GM23338 (cell line): ENCODE data around the gene GJE1. TPM values are rescaled to one million over a fixed set of nuclear protein-coding genes. Genes with fewer than 3 reads are reported as not detected.

ENCODE experiments used
- ATAC-seq: fragments of 200-7000 bp; cut with Tn5 transposase; 3 replicates; pipeline ENCODE4 v1.9.1; 2020
- DNase-seq: peaks from one replicate; pipeline ENCODE4 v3.0.0-alpha.2; 2015; ENCODE audit warnings: low spot score
- H2AFZ ChIP-seq: fragments of 200-600 bp; sonication (generic); 2 replicates; pipeline ENCODE4 v1.8.0; 2016; ENCODE audit warnings: antibody characterized with exemption, mild to moderate bottlenecking, moderate library complexity
- H3F3A ChIP-seq: fragments of 200-600 bp; sonication (generic); replicated peaks from 2 replicates; pipeline ENCODE4 v1.8.0; 2017; ENCODE audit warnings: antibody characterized with exemption, mixed run types, low read depth
- H3K27ac ChIP-seq: fragments of 200-600 bp; sonication (generic); 2 replicates; pipeline ENCODE4 v1.6.1; 2016; ENCODE audit warnings: low read depth
- H3K27me3 ChIP-seq: fragments of 200-600 bp; sonication (generic); 2 replicates; pipeline ENCODE4 v1.8.0; 2016; ENCODE audit warnings: mild to moderate bottlenecking, mixed run types, moderate library complexity; ENCODE audit not compliant: insufficient read depth
- H3K36me3 ChIP-seq: fragments of 200-600 bp; sonication (generic); 2 replicates; pipeline ENCODE4 v1.8.0; 2016; ENCODE audit warnings: mild to moderate bottlenecking; ENCODE audit not compliant: insufficient read depth
- H3K4me1 ChIP-seq: fragments of 200-600 bp; sonication (generic); 2 replicates; pipeline ENCODE4 v1.8.0; 2016; ENCODE audit warnings: mild to moderate bottlenecking, moderate library complexity; ENCODE audit not compliant: insufficient read depth
- H3K4me2 ChIP-seq: fragments of 200-600 bp; sonication (generic); 2 replicates; pipeline ENCODE4 v1.7.1; 2017; ENCODE audit warnings: mixed run types
- H3K4me3 ChIP-seq: fragments of 200-600 bp; sonication (generic); 2 replicates; pipeline ENCODE4 v1.6.1; 2016; ENCODE audit warnings: mixed run types
- H3K79me2 ChIP-seq: fragments of 200-600 bp; sonication (generic); replicated peaks from 2 replicates; pipeline ENCODE4 v1.8.0; 2017; ENCODE audit warnings: mild to moderate bottlenecking; ENCODE audit not compliant: insufficient read depth
- H3K9me2 ChIP-seq: fragments of 200-600 bp; sonication (generic); 2 replicates; pipeline ENCODE4 v1.8.0; 2017; ENCODE audit not compliant: insufficient read depth
- H4K20me1 ChIP-seq: fragments of 200-600 bp; sonication (generic); replicated peaks from 2 replicates; pipeline ENCODE4 v1.8.0; 2017; ENCODE audit warnings: mild to moderate bottlenecking; ENCODE audit not compliant: insufficient read depth
- H3K27ac Mint-ChIP-seq: 2 replicates; pipeline ENCODE4 v1.8.0; 2020; ENCODE audit warnings: inconsistent platforms, mild to moderate bottlenecking, moderate library complexity, mixed read lengths
- H3K27me3 Mint-ChIP-seq: 3 replicates; pipeline ENCODE4 v1.8.0; 2022; ENCODE audit warnings: low read depth, mild to moderate bottlenecking, moderate library complexity, mixed read lengths, inconsistent platforms; ENCODE audit not compliant: insufficient read depth, poor library complexity
- H3K36me3 Mint-ChIP-seq: 3 replicates; pipeline ENCODE4 v1.8.0; 2021; ENCODE audit warnings: low read depth, mild to moderate bottlenecking, inconsistent platforms, moderate library complexity, mixed read lengths
- H3K4me1 Mint-ChIP-seq: 3 replicates; pipeline ENCODE4 v1.8.0; 2020; ENCODE audit warnings: mild to moderate bottlenecking, inconsistent platforms, mixed read lengths
- H3K4me3 Mint-ChIP-seq: 3 replicates; pipeline ENCODE4 v1.8.0; 2021; ENCODE audit warnings: moderate library complexity, mild to moderate bottlenecking, inconsistent platforms, mixed read lengths
- H3K9me3 Mint-ChIP-seq: 3 replicates; pipeline ENCODE4 v1.8.0; 2020; ENCODE audit warnings: moderate library complexity, mild to moderate bottlenecking, inconsistent platforms, mixed read lengths
- CTCF ChIP-seq, 2 experiments: fragments of 200-600 bp in 1 of 2; sonication (generic) in 1 of 2; conservative IDR thresholded peaks; 2 replicates each; pipeline versions ENCODE4 v1.5.1 to v1.6.1; 2016 to 2017; ENCODE audit warnings: antibody characterized with exemption in 2 of 2, low read depth in 2 of 2, mild to moderate bottlenecking in 2 of 2, moderate library complexity in 1 of 2
- EZH2 ChIP-seq: fragments of 200-600 bp; sonication (generic); IDR thresholded peaks from one replicate; pipeline ENCODE4 v1.8.0; 2017; ENCODE audit warnings: antibody characterized with exemption, mild to moderate bottlenecking, low read depth; ENCODE audit not compliant: unreplicated experiment
- EZH2phosphoT487 ChIP-seq: fragments of 200-600 bp; sonication (generic); IDR thresholded peaks from one replicate; pipeline ENCODE4 v1.8.1; 2018; ENCODE audit warnings: antibody characterized with exemption; ENCODE audit not compliant: unreplicated experiment
- JUNB ChIP-seq: IDR thresholded peaks from one replicate; pipeline ENCODE4 v1.6.1; 2016; ENCODE audit warnings: antibody characterized with exemption; ENCODE audit not compliant: unreplicated experiment
- POLR2AphosphoS5 ChIP-seq: IDR thresholded peaks from 2 replicates; pipeline ENCODE4 v1.6.1; 2016; ENCODE audit warnings: antibody characterized with exemption, low read depth
- REST ChIP-seq: IDR thresholded peaks from one replicate; pipeline ENCODE4 v1.6.1; 2018; ENCODE audit warnings: antibody characterized with exemption; ENCODE audit not compliant: unreplicated experiment
- STAT1 ChIP-seq: IDR thresholded peaks from one replicate; pipeline ENCODE4 v1.6.1; 2016; ENCODE audit warnings: antibody characterized with exemption; ENCODE audit not compliant: unreplicated experiment
- ZNF114 ChIP-seq: fragments of 250-450 bp; sonication (Bioruptor Pico); IDR thresholded peaks from 2 replicates; pipeline ENCODE4 v1.5.0; 2020; ENCODE audit warnings: mild to moderate bottlenecking, moderate library complexity
- ZNF462 ChIP-seq: fragments of 250-450 bp; sonication (Bioruptor Pico); IDR thresholded peaks from 2 replicates; pipeline ENCODE4 v1.5.0; 2020; ENCODE audit warnings: mild to moderate bottlenecking, moderate library complexity
- polyA plus RNA-seq: library from polyadenylated mRNA; unstranded; fragments of >200 nt; fragmentation: Nextera tagmentation; extraction: Ambion mirVana; gene quantifications from 2 replicates; pipeline ENCODE4 v1.2.1, GENCODE V29; 2016
- total RNA-seq: library from RNA; depleted of rRNA; stranded (reverse); fragments of >200 nt; shearing (Covaris generic); gene quantifications from 2 replicates; pipeline ENCODE4 v1.2.3, GENCODE V29; 2014

Gene GJE1
- total and polyA plus RNA-seq, 2 experiments from 2014 or later: not detected

- no peak for TF ChIP-seq STAT1
- no peak for TF ChIP-seq CTCF (conservative IDR thresholded peaks at IDR 0.05; ENCODE audit: low read depth in 2 of 2)
- TF ChIP-seq JUNB: no peak
- no peak for TF ChIP-seq ZNF462
- no peak for TF ChIP-seq ZNF114 (CRISPR knock-in tag)
- TF ChIP-seq REST: no peak
- TF ChIP-seq EZH2: no peak
- no peak for TF ChIP-seq EZH2phosphoT487
- TF ChIP-seq POLR2AphosphoS5: no peak
- no peaks in the 10 kb centered on the region for H3K36me3 Mint-ChIP-seq
- H3K27ac ChIP-seq: no peak overlapping the region
- peaks cover 6% of the 10 kb centered on the region; the same call in 2 of the 3 replicates for H3K4me1 Mint-ChIP-seq
- H3F3A ChIP-seq: no peaks in the 10 kb centered on the region
- peaks cover 11% of the 10 kb centered on the region for H3K27me3 Mint-ChIP-seq
- no peaks in the 10 kb centered on the region for H3K79me2 ChIP-seq
- no peak overlapping the region for H2AFZ ChIP-seq
- H3K4me2 ChIP-seq: no peak overlapping the region
- H3K27ac Mint-ChIP-seq: no peak overlapping the region
- ATAC-seq: peak; percentile 89
- no peaks in the 10 kb centered on the region for H3K9me3 Mint-ChIP-seq
- H4K20me1 ChIP-seq: no peaks in the 10 kb centered on the region
- no peaks in the 10 kb centered on the region for H3K9me2 ChIP-seq
- H3K4me1 ChIP-seq: no peaks in the 10 kb centered on the region
- H3K27me3 ChIP-seq: no peaks in the 10 kb centered on the region
- DNase-seq: peak; percentile 17
- peak overlapping the region; percentile 81 for H3K4me3 Mint-ChIP-seq
- H3K4me3 ChIP-seq: no peak overlapping the region
- no peaks in the 10 kb centered on the region for H3K36me3 ChIP-seq
Observed at GRCh38 chr6:142087950-142088857, 44.5 kb upstream of the GJE1 start.
